GM12801 (cell line): ENCODE results near the gene VWCE.

Source experiments
- CTCF ChIP-seq: IDR thresholded peaks from one replicate; pipeline ENCODE4 v1.5.1; 2011; ENCODE audit warnings: control low read depth; ENCODE audit not compliant: insufficient read length; ENCODE audit errors: extremely low read depth

VWCE gene

GRCh38 chr11:61315260-61315659 lies 20.1 kb upstream of the VWCE start:
- no peak for TF ChIP-seq CTCF

- no peak for TF ChIP-seq CTCF
Observed at GRCh38 chr11:61310749-61311148, 15.6 kb upstream of the VWCE start.

GRCh38 chr11:61309739-61310138 lies 14.6 kb upstream of the VWCE start:
- TF ChIP-seq CTCF, result no peak

GRCh38 chr11:61309141-61309540 lies 14.0 kb upstream of the VWCE start:
- no peak for TF ChIP-seq CTCF

GRCh38 chr11:61307354-61307753 lies 12.2 kb upstream of the VWCE start:
- TF ChIP-seq CTCF, result no peak

GRCh38 chr11:61306221-61306620 lies 11.1 kb upstream of the VWCE start:
- no peak for TF ChIP-seq CTCF

GRCh38 chr11:61305417-61305816 lies 10.3 kb upstream of the VWCE start:
- TF ChIP-seq CTCF, result no peak

GRCh38 chr11:61303725-61304124 lies 8.6 kb upstream of the VWCE start:
- no peak for TF ChIP-seq CTCF
